Liver (tissue), 9 donors: Measurements from ENCODE around the gene SNIP1. TPM values are rescaled to one million over a fixed set of nuclear protein-coding genes. Genes with fewer than 3 reads are reported as not detected.

ENCODE experiments used
- DNase-seq: peaks from one replicate; pipeline ENCODE4 v3.0.0-alpha.2; 2017; ENCODE audit warnings: low spot score
- H3K27ac ChIP-seq, 2 donors: one replicate each; pipeline ENCODE4 v1.7.0; 2013; ENCODE audit warnings: inconsistent platforms in 2 of 2, low read length in 2 of 2, control low read depth in 1 of 2, low read depth in 1 of 2, mild to moderate bottlenecking in 1 of 2
- H3K27me3 ChIP-seq, 4 donors: one replicate each; pipeline versions ENCODE4 v1.6.1 to v1.7.0; 2013; ENCODE audit warnings: low read length in 3 of 4, inconsistent platforms in 1 of 4, mild to moderate bottlenecking in 1 of 4, moderate library complexity in 1 of 4; ENCODE audit not compliant: control insufficient read depth in 4 of 4, insufficient read depth in 4 of 4
- H3K36me3 ChIP-seq, 4 donors: one replicate each; pipeline versions ENCODE4 v1.6.1 to v1.7.0; 2013; ENCODE audit warnings: low read length in 3 of 4, mild to moderate bottlenecking in 3 of 4, low read depth in 1 of 4, moderate library complexity in 1 of 4; ENCODE audit not compliant: control insufficient read depth in 4 of 4, insufficient read depth in 3 of 4
- H3K4me1 ChIP-seq, 4 donors: one replicate each; pipeline versions ENCODE4 v1.6.1 to v1.7.0; 2013; ENCODE audit warnings: low read length in 3 of 4, mild to moderate bottlenecking in 3 of 4, moderate library complexity in 1 of 4; ENCODE audit not compliant: control insufficient read depth in 4 of 4, insufficient read depth in 4 of 4
- H3K4me3 ChIP-seq, 3 donors: one replicate each; pipeline versions ENCODE4 v1.6.1 to v1.7.0; 2013; ENCODE audit warnings: low read length in 3 of 3, control low read depth in 1 of 3, low read depth in 1 of 3, mild to moderate bottlenecking in 1 of 3
- H3K9ac ChIP-seq, 2 donors: one replicate each; pipeline ENCODE4 v1.7.0; 2013; ENCODE audit warnings: low read length in 2 of 2, mild to moderate bottlenecking in 2 of 2, moderate library complexity in 2 of 2, control low read depth in 1 of 2, low read depth in 1 of 2
- H3K9me3 ChIP-seq, 4 donors: one replicate each; pipeline versions ENCODE4 v1.6.1 to v1.7.0; 2013; ENCODE audit warnings: low read length in 3 of 4; ENCODE audit not compliant: control insufficient read depth in 4 of 4
- ATF3 ChIP-seq: IDR thresholded peaks from 2 replicates; pipeline ENCODE4 v1.6.1; 2016; ENCODE audit warnings: antibody characterized with exemption
- CTCF ChIP-seq: fragments of 150-350 bp; IDR thresholded peaks from 2 replicates; pipeline ENCODE4 v1.5.1; 2017; ENCODE audit warnings: improper control_type of control experiment, low read depth, low read length; ENCODE audit not compliant: missing input control
- EGR1 ChIP-seq, 2 donors: IDR thresholded peaks; 2 replicates each; pipeline ENCODE4 v1.6.1; 2016 to 2018; ENCODE audit warnings: antibody characterized with exemption in 2 of 2, low read depth in 2 of 2
- FOXA1 ChIP-seq: IDR thresholded peaks from 2 replicates; pipeline ENCODE4 v1.6.1; 2016; ENCODE audit warnings: antibody characterized with exemption
- FOXA2 ChIP-seq: IDR thresholded peaks from 2 replicates; pipeline ENCODE4 v1.6.1; 2016; ENCODE audit warnings: antibody characterized with exemption
- GABPA ChIP-seq, 2 donors: IDR thresholded peaks in 1 of 2; conservative IDR thresholded peaks in 1 of 2; 2 replicates each; pipeline ENCODE4 v1.6.1; 2016; ENCODE audit warnings: antibody characterized with exemption in 2 of 2, mild to moderate bottlenecking in 1 of 2, moderate library complexity in 1 of 2
- HNF4A ChIP-seq, 2 donors: conservative IDR thresholded peaks; 2 replicates each; pipeline ENCODE4 v1.6.1; 2016; ENCODE audit warnings: antibody characterized with exemption in 2 of 2, mild to moderate bottlenecking in 2 of 2
- JUND ChIP-seq, 2 donors: IDR thresholded peaks; 2 replicates each; pipeline ENCODE4 v1.6.1; 2016; ENCODE audit warnings: antibody characterized with exemption in 2 of 2
- MAX ChIP-seq: IDR thresholded peaks from 2 replicates; pipeline ENCODE4 v1.6.1; 2016; ENCODE audit warnings: antibody characterized with exemption
- RAD21 ChIP-seq, 2 donors: IDR thresholded peaks; 2 replicates each; pipeline ENCODE4 v1.6.1; 2016; ENCODE audit warnings: antibody characterized with exemption in 2 of 2, mild to moderate bottlenecking in 2 of 2
- REST ChIP-seq: IDR thresholded peaks from 2 replicates; pipeline ENCODE4 v1.6.1; 2016; ENCODE audit warnings: antibody characterized with exemption, mild to moderate bottlenecking
- RXRA ChIP-seq, 2 donors: IDR thresholded peaks; 2 replicates each; pipeline ENCODE4 v1.6.1; 2017 to 2018; ENCODE audit warnings: antibody characterized with exemption in 2 of 2, mild to moderate bottlenecking in 1 of 2
- SP1 ChIP-seq: IDR thresholded peaks from 2 replicates; pipeline ENCODE4 v1.6.1; 2018; ENCODE audit warnings: antibody characterized with exemption, mild to moderate bottlenecking
- TAF1 ChIP-seq: conservative IDR thresholded peaks from 2 replicates; pipeline ENCODE4 v1.6.1; 2016; ENCODE audit warnings: antibody characterized with exemption, mild to moderate bottlenecking
- YY1 ChIP-seq: IDR thresholded peaks from 2 replicates; pipeline ENCODE4 v1.6.1; 2016; ENCODE audit warnings: antibody characterized with exemption, mild to moderate bottlenecking
- ZBTB33 ChIP-seq: IDR thresholded peaks from 2 replicates; pipeline ENCODE4 v1.6.1; 2016; ENCODE audit warnings: antibody characterized with exemption
- WGBS: extraction: QIAGEN DNeasy Blood & Tissue Kit; methylation state at CpG from one replicate; pipeline ENCODE4 v1.1.7; 2013; 5-methylcytosine and 5-hydroxymethylcytosine counted together
- polyA plus RNA-seq, 2 donors: library from polyadenylated mRNA; stranded (reverse) in 1 of 2; unstranded in 1 of 2; fragments of 200-250 nt in 1 of 2; fragments of >200 nt in 1 of 2; fragmentation: Nextera tagmentation in 1 of 2; extraction: Ambion mirVana in 1 of 2; gene quantifications; one replicate each; pipeline versions ENCODE4 v1.2.1 to v1.2.3, GENCODE V29; 2013 to 2015
- total RNA-seq, 2 donors: library from RNA; depleted of rRNA; stranded (reverse); fragments of >200 nt; gene quantifications; one replicate each; pipeline ENCODE4 v1.2.3, GENCODE V29; 2014
- donor health status: healthy.
- donor health status: healthy.
- donor health status: healthy.
- donor health status: healthy.
- donor health status: healthy.

The SNIP1 gene
- total and polyA plus RNA-seq, 4 donors: 1.8 to 9.7 (median 5.3) TPM

GRCh38 chr1:37556712-37557196 is 2.7 kb upstream of the SNIP1 start, which contains the start of gene DNALI1:
TSS of gene DNALI1 (plus strand) at chr1:37556940. CDS start at chr1:37556995, 55 bp downstream.
- Histone ChIP-seq H3K36me3 (peaks cover under 1 to 6% (median 3%) of the 10 kb centered on the region in 4 donors), H3K9ac (peak within 1 kb of the TSS in 1 of 2 donors; percentile 34), H3K4me1 (peaks cover 1 to 31% (median 18%) of the 10 kb centered on the region in 4 donors), H3K27ac (peak within 1 kb of the TSS in 1 of 2 donors; percentile 22), H3K27me3 (no peaks in the 10 kb centered on the region), H3K4me3 (peak within 1 kb of the TSS; percentile 11 to 65 (median 30)), H3K9me3 (no peaks in the 10 kb centered on the region)
- WGBS: 10% methylated on average over 31 of the region's 31 CpGs
- peak; percentile 86 for DNase-seq
- TF ChIP-seq ATF3 (no peak), MAX (peak; percentile 63), HNF4A (conservative IDR thresholded peaks at IDR 0.05) (no peak), RAD21 (IDR thresholded peaks at IDR 0.05) (peak; percentile 8 to 36), FOXA1 (no peak), GABPA (IDR thresholded peaks at IDR 0.05 in 1 of 2, conservative IDR thresholded peaks at IDR 0.05 in 1 of 2) (peak in 1 of 2 donors; percentile 74), ZBTB33 (no peak), EGR1 (IDR thresholded peaks at IDR 0.05; ENCODE audit: low read depth in 2 of 2) (peak; percentile 99 to 100), FOXA2 (no peak), YY1 (peak; percentile 90), SP1 (peak; percentile 25), REST (no peak)

GRCh38 chr1:37553598-37553926 is 531 bp downstream of the SNIP1 start:
- no peak for TF ChIP-seq YY1
- no peak for TF ChIP-seq EGR1 (IDR thresholded peaks at IDR 0.05; ENCODE audit: low read depth in 2 of 2)
- no peak for TF ChIP-seq RAD21 (IDR thresholded peaks at IDR 0.05)
- no peak for TF ChIP-seq JUND (IDR thresholded peaks at IDR 0.05)
- no peak for TF ChIP-seq CTCF
- TF ChIP-seq FOXA2: no peak
- no peak for TF ChIP-seq ATF3
- TF ChIP-seq FOXA1: no peak
- TF ChIP-seq REST: no peak
- TF ChIP-seq RXRA (IDR thresholded peaks at IDR 0.05): no peak
- TF ChIP-seq HNF4A (conservative IDR thresholded peaks at IDR 0.05): no peak
- no peak for TF ChIP-seq TAF1

More at GRCh38 chr1:37553598-37553926, 531 bp downstream of the SNIP1 start:
- no peaks in the 10 kb centered on the region for H3K27me3 ChIP-seq
- H3K27ac ChIP-seq: peak overlapping the region; percentile 77 to 93
- peaks cover 2 to 17% (median 4%) of the 10 kb centered on the region in 4 donors for H3K36me3 ChIP-seq
- 2% methylated on average over 11 of the region's 11 CpGs for WGBS
- no peak for DNase-seq
- no peaks in the 10 kb centered on the region for H3K9me3 ChIP-seq
- H3K9ac ChIP-seq: peak overlapping the region; percentile 58 to 98
- H3K4me1 ChIP-seq: peaks cover 1 to 31% (median 18%) of the 10 kb centered on the region in 4 donors
- H3K4me3 ChIP-seq: peak overlapping the region; percentile 88 to 99 (median 91)
